Stimulated activated CD8-positive, alpha-beta memory T cell treated with anti-CD3 and anti-CD28 coated beads, Interleukin-12 subunit alpha, Interleukin-12 subunit beta, amount 100 ng/mL, for 24 hours (primary cell): ENCODE measurements around the gene RPTOR.
A peak's percentile ranks its signal among the peaks of the same experiment; 100 is the strongest.
"Not testable (repeated sequence)": the region's sequence is repeated elsewhere in the genome, so short reads cannot be mapped to it uniquely, and the experiment has no call there.

Source experiments
- DNase-seq: peaks from one replicate; pipeline ENCODE4 v3.0.0-alpha.2; 2020; ENCODE audit errors: extremely low read depth

RPTOR gene

DNA sequence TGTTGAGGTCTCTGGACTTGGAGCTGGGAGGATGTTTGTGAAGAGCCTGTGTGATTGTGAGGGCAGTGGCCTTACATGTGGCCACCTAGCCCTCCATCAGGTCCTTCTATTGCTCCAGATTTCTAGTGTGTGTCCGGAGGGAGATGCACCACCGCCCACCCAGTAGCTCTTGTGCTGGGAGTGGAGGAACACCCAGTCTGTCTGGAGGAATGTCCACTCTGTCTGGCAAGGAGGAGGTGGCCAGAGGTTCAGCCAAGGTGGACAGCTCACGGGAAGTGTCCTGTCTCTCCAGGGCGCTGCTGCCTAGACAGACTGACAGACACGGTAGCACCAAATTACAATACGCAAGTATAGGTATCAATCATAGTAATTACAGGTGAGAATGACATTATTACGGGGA lies 10.6 kb downstream of the RPTOR start:
- no peak for DNase-seq

GRCh38 chr17:80558046-80558445 lies 13.4 kb downstream of the RPTOR start:
- no peak for DNase-seq

DNA sequence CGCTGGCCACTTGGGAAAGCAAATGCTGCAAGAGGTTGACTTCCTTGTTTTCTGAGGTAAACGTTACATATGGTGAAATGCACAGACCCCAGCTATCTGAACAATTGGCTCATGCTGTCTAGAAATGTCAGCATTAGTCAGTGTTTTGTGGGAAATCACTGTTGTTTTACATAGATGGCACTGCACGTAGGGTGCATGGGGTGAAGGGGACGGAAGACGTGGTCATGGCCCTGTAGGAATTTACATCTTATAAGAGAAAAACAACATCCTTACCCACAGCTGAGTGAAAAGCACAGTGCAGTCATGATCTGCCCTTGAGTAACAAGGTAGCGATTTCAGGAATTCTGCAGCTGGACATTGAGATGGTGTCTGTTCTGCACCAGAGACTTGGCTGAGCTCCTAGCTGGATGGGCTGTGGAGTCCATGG lies 15.2 kb downstream of the RPTOR start:
- DNase-seq: no peak

GRCh38 chr17:80561541-80562114 lies 17.0 kb downstream of the RPTOR start:
- DNase-seq: no peak

GRCh38 chr17:80564545-80564944 lies 19.9 kb downstream of the RPTOR start:
- no peak for DNase-seq

DNA sequence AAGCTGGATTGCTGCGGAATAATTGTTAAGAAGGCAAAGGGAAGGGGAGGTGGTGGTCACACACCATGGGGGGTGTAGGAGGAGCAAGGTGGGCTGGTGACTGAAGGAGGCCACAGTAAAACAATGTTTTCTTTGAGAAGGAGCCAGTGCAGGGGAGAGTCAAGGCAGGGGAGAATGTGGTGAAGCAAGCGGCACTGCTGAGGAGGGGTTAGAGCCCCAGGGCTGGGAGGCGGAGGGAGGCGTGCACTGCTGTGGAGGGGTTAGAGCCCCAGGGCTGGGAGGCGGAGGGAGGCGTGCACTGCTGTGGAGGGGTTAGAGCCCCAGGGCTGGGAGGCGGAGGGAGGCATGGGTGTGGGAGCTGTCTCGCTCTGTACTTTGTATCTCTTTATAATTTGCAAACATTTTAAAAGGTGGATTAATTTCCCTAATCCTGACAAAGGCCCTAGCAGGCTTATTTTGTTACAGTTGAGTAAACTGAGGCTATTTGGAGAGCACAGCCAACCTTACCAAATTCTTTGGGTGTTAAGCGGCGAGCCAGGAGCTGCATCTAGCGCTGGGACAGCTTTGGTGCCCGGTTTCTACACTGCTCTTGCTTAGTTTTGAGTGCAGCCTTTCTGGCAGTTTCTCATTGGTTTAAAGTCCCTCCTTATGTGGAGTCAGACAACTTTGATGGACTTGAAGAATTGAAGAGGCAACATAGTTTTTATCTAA lies 20.9 kb downstream of the RPTOR start:
- no peak for DNase-seq

DNA sequence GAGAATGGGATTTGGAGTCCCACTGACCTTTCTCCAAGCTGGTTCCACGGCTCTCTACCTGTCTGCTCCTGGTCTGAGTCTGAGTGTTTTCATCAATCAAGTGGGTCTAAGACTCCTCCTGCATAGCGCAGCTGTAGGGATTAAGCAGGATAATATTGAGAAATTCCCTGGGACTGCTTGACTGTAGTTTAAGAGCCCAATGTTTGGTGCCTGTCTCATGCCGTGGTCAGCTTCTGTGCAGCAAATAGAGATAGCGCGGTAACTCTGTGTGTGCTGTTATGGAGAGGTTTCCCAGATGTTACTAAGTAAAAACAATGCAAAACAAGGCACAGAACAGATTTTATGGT lies 21.4 kb downstream of the RPTOR start:
- no peak for DNase-seq

DNA sequence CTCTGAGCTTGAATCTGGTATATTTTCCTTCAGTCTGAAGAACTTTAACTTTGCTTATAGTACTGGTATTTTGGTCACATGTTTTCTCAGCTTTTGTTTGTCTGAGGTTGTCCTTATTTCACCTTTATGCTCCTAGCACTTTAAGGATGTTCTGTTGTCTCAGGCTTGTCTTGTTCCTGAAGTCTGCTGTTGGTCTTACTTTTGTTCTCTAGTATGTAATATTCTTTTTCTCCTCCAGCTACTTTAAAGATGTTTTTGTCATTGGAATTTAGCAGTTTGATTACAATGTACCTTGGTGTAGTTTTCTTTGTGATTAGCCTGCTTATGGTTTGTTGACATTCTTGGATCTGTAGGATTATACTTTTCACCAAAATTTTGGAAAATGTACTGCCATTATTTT lies 23.6 kb downstream of the RPTOR start:
- DNase-seq: no peak

DNA sequence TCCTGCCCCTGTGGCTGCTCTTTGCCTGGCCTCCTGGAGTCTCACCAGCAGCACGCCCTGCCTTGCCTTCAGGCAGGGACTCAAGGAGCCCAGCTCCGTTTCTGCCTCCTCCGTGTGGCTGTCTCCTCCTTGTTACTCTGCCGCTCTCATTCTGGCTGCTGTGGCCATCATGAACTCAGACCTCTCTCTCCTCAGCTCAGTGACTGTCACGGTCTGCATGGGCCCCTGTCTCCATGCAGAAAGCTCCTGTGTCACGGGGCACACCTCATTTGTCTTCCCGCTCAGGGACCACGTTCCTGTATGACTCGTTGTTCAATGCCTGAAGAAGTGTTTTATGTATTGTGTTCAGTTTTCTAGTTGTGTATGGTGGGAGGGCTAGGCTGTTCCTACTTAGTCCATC lies 25.3 kb downstream of the RPTOR start:
- DNase-seq: no peak

GRCh38 chr17:80573701-80574100 lies 29.1 kb downstream of the RPTOR start:
- no peak for DNase-seq

- DNase-seq: no peak
These were observed 29.9 kb downstream of the RPTOR start for GRCh38 chr17:80574496-80574895.

DNA sequence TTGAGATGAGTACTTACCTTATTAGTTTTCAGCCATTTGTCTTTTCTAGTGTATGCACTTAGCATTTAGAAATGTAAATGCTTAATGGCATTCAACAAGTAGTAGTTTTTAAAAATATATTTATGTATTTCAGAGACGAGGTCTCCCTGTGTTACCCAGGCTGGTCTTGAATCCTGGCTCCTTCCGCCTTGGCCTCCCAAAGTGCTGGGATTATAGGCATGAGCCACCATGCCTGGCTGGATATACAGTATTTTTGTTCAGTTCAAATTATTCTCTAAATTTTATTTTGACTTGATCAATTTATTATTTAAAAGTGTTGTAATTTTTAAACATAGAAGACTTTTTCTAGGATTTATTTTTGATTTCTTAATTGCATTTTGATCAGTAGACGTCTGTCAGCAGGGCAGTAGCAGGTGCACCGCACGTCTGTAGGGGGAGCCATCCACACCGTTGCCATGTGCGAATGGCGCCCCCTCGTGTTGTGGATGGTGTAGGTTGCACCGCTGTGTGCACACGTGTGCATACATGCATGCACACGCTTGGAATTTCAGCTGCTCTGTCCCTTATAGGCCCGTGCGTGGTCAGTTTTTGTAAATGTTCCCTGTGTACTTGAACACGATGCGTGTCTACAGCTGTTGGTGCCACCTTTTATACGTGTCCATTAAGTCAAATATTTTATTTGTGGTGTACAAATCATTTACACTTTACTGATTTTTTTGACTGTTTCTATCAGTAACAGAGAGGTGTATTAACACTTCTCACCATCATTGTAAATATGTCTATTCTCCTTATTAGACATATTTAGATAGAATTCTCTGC lies 30.6 kb downstream of the RPTOR start:
- DNase-seq: peak; percentile 78

DNA sequence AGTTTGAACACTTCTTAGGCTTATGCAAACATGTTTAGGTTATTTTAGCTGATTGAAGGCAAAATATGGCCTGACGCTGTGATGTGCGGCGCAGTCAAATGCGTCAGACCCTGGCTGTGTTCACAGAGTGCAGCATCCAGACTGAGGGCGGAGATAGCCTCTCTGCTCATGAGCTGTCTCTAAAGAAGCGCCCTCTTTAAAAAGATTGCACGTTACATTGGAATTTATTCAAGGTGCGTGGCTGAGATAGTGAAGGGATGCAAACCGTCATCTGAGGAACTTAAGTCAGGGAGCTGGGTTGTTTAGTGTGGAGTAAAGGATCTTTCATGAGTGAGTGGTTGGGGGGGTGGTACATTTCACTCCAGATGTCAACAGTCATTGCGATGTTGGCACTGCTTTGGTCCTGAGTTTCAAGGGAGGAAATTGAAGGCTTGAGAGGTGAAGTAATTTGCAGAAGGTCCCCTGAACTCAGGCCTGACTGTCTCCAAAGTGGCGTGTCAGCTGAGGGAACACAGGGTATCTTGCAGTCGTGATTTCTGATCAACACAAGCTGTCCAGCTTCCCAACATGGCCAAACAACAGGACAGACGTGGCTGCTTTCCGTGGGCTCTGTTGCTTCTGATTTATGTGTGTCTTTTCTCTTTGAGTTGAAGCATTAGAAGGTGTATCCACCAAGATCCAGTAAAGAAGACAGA lies 33.4 kb downstream of the RPTOR start:
- no peak for DNase-seq

- not testable (repeated sequence) for DNase-seq
These were observed 34.2 kb downstream of the RPTOR start for GRCh38 chr17:80578668-80579388.

GRCh38 chr17:80582165-80582564 lies 37.5 kb downstream of the RPTOR start:
- DNase-seq: no peak

DNA sequence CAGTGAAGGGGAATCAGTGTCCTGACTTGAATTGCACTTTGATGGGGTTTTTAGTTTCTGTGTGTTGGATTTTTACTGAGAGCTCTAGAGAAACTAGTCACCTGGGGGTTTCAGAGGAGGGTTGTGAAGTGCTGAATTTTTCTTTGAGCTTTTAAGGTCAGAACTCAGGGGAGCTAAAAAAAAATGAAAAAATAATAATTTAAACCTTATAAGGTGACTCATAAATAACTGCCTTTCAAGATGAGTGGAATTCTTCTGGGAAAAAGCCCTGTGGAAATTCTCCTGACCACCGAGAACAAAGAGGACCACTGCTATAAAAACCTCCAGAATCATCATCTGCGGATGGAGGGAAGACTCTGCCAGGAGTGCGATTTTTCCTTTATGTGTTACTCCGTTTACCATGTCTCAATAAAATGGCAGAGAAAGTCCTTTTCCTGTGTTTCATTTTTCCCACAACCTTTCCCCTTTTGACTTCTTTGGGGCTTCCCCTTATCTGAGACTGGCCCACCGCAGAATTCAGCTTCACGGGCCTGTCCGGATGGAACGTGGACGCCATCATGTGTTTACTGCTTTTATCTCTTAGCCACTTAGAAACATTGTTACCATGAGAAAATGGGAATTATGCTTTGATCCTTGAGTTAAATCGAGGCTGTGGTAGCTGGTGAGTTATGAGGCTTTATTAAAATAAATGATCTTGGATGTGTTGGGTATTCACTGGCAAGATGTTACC lies 39.7 kb downstream of the RPTOR start:
- no peak for DNase-seq

DNA sequence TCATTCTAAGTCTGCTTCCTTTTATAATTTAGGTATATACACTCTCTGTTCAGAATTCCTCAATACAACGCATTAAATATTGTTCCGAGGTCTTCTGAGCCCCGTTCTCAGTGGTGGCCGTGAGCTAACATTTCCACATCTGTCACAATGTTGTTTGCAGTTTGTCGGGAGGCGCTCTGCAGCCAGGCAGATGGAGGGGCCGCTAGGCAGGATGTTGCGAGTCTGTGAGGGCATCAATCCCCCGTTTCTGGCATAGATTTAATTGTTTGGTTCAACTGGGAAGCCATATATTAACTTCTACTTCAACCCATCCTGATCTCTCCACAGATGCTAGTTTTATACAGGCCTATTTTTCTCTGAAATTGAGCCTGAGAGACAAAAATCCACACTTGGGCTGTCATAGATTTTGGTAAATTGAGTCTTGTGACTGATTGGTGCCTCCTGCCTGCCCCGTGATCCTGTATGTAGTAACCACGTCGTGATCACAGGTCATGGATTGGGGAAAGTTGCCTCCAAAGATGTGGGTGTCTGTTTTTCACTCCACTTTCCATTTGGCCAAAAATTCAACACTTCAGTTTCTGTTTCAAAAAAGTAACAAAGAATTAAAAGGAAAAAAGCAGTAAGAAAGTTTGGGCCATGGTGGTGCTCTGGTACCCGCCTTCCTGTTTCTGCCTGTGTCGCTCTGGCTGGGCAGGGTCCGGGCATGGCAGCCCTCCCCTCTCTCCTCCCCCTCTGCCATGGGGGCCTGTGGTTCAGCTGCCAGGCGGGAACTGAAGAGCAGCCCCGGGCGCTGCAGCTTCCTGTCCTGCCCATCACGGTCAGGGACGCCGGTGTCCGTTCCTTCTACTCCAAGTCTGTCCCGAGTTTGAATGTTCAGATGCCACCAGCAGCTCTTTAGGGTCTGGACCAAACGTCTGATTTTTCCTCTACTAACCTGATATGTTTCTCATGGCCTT lies 41.5 kb downstream of the RPTOR start:
- DNase-seq: no peak

DNA sequence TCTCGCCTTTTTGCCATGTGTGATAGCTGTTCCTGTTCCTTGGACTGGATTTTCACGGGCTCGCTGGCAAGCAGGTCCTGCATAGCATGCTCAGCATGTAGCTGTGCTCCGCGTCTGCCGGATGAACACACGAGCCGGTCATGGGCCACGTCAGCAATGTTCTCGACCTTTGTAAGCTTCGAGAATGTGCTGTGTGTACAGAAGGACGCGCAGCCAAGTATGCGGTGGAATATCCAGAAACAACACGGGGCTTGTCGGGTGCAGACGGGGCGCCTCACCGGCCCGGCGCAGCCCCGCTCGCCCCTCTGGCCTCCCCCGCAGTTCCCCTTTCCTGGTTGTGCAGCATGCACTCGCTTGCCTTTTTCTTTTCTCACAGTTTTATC lies 42.2 kb downstream of the RPTOR start:
- no peak for DNase-seq

- no peak for DNase-seq
These were observed 44.2 kb downstream of the RPTOR start for GRCh38 chr17:80588702-80589383.
